Ovary (tissue), 9 donors: ENCODE results near the gene TEN1. TPM values are rescaled to one million over a fixed set of nuclear protein-coding genes. Genes with fewer than 3 reads are reported as not detected.

Source experiments
- DNase-seq, 5 donors: peaks; one replicate each; pipeline ENCODE4 v3.0.0-alpha.2; 2019 to 2020
- H3K27ac ChIP-seq, 2 donors: fragments of 200-600 bp; one replicate each; pipeline versions ENCODE4 v1.5.1 to v1.8.0; 2019 to 2022
- H3K27me3 ChIP-seq: fragments of 200-600 bp; one replicate; pipeline ENCODE4 v1.8.0; 2022
- H3K36me3 ChIP-seq: fragments of 200-600 bp; sonication (generic); one replicate; pipeline ENCODE4 v1.5.1; 2019
- H3K4me1 ChIP-seq: one replicate; pipeline ENCODE4 v1.8.1; 2013; ENCODE audit warnings: mild to moderate bottlenecking, moderate library complexity; ENCODE audit not compliant: insufficient read depth
- H3K4me3 ChIP-seq: fragments of 200-600 bp; sonication (generic); one replicate; pipeline ENCODE4 v1.5.1; 2017
- H3K9me3 ChIP-seq, 2 donors: fragments of 200-600 bp in 1 of 2; sonication (generic) in 1 of 2; one replicate each; pipeline versions ENCODE4 v1.5.1 to v1.8.1; 2013 to 2019; ENCODE audit warnings: mild to moderate bottlenecking in 1 of 2, moderate library complexity in 1 of 2
- EP300 ChIP-seq: sonication (generic); formaldehyde crosslinking; IDR thresholded peaks from one replicate; pipeline ENCODE4 v1.6.1; 2017; ENCODE audit warnings: antibody characterized with exemption
- POLR2A ChIP-seq: fragments of 450-650 bp; IDR thresholded peaks from one replicate; pipeline ENCODE4 v1.6.1; 2017; ENCODE audit warnings: antibody characterized with exemption, mild to moderate bottlenecking, moderate library complexity
- WGBS, 3 donors: extraction: QIAGEN DNeasy Blood & Tissue Kit in 1 of 3; methylation state at CpG; one replicate each; pipeline versions ENCODE4 v1.1.5 to v1.1.7; 2013 to 2017; 5-methylcytosine and 5-hydroxymethylcytosine counted together
- intact Hi-C, 4 donors: fragments of 100-400 bp; cut with DNase I; formaldehyde crosslinking; loops; one replicate each; pipeline versions ENCODE4 v1.11.0 to v1.15.1; 2022 to 2023
- polyA plus RNA-seq, 2 donors: library from polyadenylated mRNA; stranded (reverse); fragments of 200-250 nt in 1 of 2; fragments of 350-450 nt in 1 of 2; fragmentation: Illumina TruSeq in 1 of 2; extraction: RNeasy Lipid Tissue Mini Kit (QIAGEN cat#74804) in 1 of 2; gene quantifications; one replicate each; pipeline ENCODE4 v1.2.3, GENCODE V29; 2013 to 2014
- total RNA-seq, 7 donors: library from RNA; depleted of rRNA in 2 of 7; stranded (reverse); fragments of >200 nt in 2 of 7; fragmentation: NEBNext Ultra II Directional in 3 of 7; extraction: Animal tissue kit (Norgen Biotek cat#: 25700) in 3 of 7; gene quantifications; one replicate each; pipeline versions ENCODE4 v1.1.0 to v1.2.4, GENCODE V29; 2016 to 2023
- TF ChIP-seq, protein P1 (sequence below), 3 donors: fragments of 450-650 bp in 2 of 3; fragments of 200-600 bp in 1 of 3; IDR thresholded peaks; one replicate each; pipeline versions ENCODE4 v1.5.1 to v1.8.0; 2016 to 2022; ENCODE audit warnings: antibody characterized with exemption in 3 of 3, mild to moderate bottlenecking in 1 of 3
- donor health status: DM: no; HTN: no; CAD: no; lungs with moderate emphysema.
- donor health status: DM: no; HTN: no; CAD: no.
- donor health status: Bipolar disorder and iron deficiency.
- donor health status: DM: yes; HTN: yes; CAD: no.
- donor health status: DM: no; HTN: no; CAD: no.
- donor health status: DM: yes; HTN: yes; CAD: no.

Gene TEN1
- total and polyA plus RNA-seq, 9 donors: 6.1 to 18.1 (median 10.5) TPM

DNA sequence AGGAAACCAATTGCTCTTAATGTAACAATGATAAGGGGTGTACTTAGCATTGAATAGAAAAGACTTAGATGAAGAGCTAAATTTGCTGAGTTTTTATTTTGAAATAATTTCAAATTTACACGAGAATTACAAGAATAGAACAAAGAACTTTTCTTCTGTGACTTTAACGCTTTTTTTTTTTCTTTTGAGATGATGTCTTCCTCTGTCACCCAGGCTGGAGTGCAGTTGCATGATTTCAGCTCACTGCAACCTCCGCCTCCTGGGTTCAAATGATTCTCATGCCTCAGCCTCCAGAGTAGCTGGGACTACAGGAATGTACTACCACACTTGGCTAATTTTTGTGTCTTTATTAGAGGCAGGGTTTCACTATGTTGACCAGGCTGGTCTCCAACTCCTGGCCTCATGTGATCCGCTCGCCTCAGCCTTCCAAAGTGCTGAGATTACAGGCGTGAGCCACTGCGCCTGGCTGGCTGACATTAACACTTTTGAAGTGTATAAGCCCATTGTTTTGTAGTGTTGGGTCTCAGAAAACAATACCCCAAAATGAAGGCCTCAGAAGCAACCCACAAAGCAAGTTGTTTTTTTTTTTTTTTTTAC is 2.1 kb downstream of the TEN1 start:
- no peak overlapping the region for H3K4me3 ChIP-seq
- 72 to 86% (median 79%) methylated on average over 7 of the region's 7 CpGs for WGBS, 3 donors
- H3K36me3 ChIP-seq: no peaks in the 10 kb centered on the region
- no peaks in the 10 kb centered on the region for H3K4me1 ChIP-seq
- no peaks in the 10 kb centered on the region for H3K27me3 ChIP-seq
- peak in 1 of 5 donors; percentile 28 for DNase-seq
- no peaks in the 10 kb centered on the region for H3K9me3 ChIP-seq
- TF ChIP-seq POLR2A (no peak), EP300 (no peak)
- TF ChIP-seq, protein P1, sequence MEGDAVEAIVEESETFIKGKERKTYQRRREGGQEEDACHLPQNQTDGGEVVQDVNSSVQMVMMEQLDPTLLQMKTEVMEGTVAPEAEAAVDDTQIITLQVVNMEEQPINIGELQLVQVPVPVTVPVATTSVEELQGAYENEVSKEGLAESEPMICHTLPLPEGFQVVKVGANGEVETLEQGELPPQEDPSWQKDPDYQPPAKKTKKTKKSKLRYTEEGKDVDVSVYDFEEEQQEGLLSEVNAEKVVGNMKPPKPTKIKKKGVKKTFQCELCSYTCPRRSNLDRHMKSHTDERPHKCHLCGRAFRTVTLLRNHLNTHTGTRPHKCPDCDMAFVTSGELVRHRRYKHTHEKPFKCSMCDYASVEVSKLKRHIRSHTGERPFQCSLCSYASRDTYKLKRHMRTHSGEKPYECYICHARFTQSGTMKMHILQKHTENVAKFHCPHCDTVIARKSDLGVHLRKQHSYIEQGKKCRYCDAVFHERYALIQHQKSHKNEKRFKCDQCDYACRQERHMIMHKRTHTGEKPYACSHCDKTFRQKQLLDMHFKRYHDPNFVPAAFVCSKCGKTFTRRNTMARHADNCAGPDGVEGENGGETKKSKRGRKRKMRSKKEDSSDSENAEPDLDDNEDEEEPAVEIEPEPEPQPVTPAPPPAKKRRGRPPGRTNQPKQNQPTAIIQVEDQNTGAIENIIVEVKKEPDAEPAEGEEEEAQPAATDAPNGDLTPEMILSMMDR (IDR thresholded peaks at IDR 0.05): no peak
- H3K27ac ChIP-seq: peak overlapping the region in 1 of 2 donors; percentile 24
- intact Hi-C loops: no loop called here

DNA sequence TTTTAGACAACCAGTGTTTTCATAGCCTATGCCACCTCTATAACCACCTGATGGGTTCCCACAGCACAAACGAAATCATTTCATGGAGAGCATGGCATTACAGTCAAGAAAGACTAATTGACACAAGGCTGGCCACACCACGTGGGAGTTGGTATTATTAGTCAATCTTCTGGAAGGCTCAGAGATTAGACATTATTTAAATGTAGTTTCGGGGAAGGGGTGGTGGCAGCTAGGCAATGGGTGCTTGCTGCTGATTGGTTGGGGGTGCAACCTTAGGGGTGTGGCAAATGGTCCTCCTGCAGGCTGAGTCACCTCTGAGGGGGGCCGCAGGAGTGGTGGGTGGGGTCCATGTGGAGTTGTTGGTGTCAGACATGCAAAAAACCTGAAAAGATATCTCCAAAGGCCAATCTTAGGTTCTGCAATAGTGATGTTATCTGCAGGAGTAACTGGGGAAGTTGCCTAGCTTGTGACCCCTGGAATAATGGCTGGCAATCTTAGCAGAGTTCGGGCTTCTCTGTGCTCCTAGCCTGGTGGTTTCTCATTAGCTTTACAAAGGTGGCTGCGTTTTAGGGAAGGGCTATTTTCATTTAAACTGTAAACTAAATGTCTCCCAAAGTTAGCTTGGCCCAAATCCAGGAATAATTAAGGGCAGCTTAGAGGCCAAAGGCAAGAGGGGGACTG is 4.6 kb downstream of the TEN1 start:
- Histone ChIP-seq H3K4me1 (no peaks in the 10 kb centered on the region), H3K27me3 (no peaks in the 10 kb centered on the region), H3K36me3 (no peaks in the 10 kb centered on the region), H3K4me3 (no peak overlapping the region), H3K27ac (no peak overlapping the region), H3K9me3 (no peaks in the 10 kb centered on the region)
- intact Hi-C loops: no loop called here
- TF ChIP-seq, protein P1 (IDR thresholded peaks at IDR 0.05): no peak
- TF ChIP-seq POLR2A (no peak), EP300 (no peak)
- DNase-seq: peak in 1 of 5 donors; percentile 13
- 45 to 50% (median 47%) methylated on average over 6 of the region's 6 CpGs for WGBS, 3 donors

DNA sequence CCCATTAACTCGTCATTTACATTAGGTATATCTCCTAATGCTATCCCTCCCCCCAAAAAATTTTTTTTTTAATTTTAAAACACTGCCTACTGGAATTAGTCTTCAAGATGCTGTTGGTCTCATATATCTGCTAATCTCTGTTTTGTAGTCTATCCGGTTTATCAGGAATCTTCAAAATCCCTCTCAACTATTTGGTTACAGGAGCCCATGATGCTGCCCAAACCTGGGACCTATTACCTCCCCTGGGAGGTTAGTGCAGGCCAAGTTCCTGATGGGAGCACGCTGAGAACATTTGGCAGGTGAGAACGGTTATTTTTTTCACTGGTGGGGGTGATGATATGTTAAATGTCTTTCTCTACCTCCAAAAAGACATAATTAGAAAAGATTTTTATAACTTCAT is 6.9 kb downstream of the TEN1 start:
- Histone ChIP-seq H3K9me3 (no peaks in the 10 kb centered on the region), H3K36me3 (no peaks in the 10 kb centered on the region), H3K27ac (no peak overlapping the region), H3K4me1 (no peaks in the 10 kb centered on the region), H3K4me3 (no peak overlapping the region), H3K27me3 (no peaks in the 10 kb centered on the region)
- WGBS, 3 donors: 92 to 95% (median 93%) methylated on average over 4 of the region's 4 CpGs
- no peak for TF ChIP-seq EP300
- TF ChIP-seq, protein P1 (IDR thresholded peaks at IDR 0.05): no peak
- TF ChIP-seq POLR2A: no peak
- intact Hi-C loops: no loop called here
- DNase-seq: no peak

DNA sequence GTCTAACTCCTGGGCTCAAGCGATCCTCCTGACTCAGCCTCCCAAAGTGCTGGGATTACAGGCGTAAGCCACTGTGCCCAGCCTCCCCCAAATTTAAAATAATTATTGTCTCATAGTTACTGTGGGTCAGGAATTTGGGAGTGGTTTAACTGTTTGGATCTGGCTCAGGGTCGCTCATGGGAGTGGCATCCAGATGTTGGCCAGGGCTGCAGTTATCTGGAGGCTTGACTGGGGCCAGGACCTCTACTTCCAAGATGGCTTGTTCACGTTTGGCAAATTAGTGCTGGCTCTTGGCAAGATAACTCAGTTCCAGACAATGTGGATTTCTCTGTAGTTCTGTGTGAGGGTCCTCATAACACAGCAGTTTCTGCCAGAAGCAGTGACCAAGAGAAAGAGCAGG is 8.0 kb downstream of the TEN1 start:
- WGBS, 3 donors: 62 to 67% (median 65%) methylated on average over 4 of the region's 4 CpGs
- TF ChIP-seq EP300 (no peak), POLR2A (no peak)
- TF ChIP-seq, protein P1 (IDR thresholded peaks at IDR 0.05): no peak
- no peak overlapping the region for H3K4me3 ChIP-seq

More for the DNA sequence above, 8.0 kb downstream of the TEN1 start:
- Histone ChIP-seq H3K27ac (no peak overlapping the region), H3K27me3 (no peaks in the 10 kb centered on the region), H3K36me3 (no peaks in the 10 kb centered on the region), H3K4me1 (no peaks in the 10 kb centered on the region), H3K9me3 (no peaks in the 10 kb centered on the region)
- DNase-seq: peak in 1 of 5 donors; percentile 7
- intact Hi-C loops: no loop called here
